Endothelial cell of umbilical vein (primary cell): ENCODE results near the gene ATF1. TPM values are rescaled to one million over a fixed set of nuclear protein-coding genes. Genes with fewer than 3 reads are reported as not detected.

Experiments used
- BruUV-seq: library from RNA; stranded (reverse); fragments of 400-500 nt; replicated peaks from 2 replicates; lab custom pipeline; 2021; lab: Mats Ljungman, UMichigan
- CTCF ChIA-PET: fragments of 300-600, 350-600 bp; sonication (Branson Sonifier 250); formaldehyde crosslinking; loops from one replicate; lab custom pipeline; 2021; ENCODE audit warnings: antibody characterized with exemption, inconsistent platforms; lab: Charles Lee
- POLR2A ChIA-PET: fragments of 300-600, 350-600 bp; sonication (Branson Sonifier 250); formaldehyde crosslinking; loops from one replicate; lab custom pipeline; 2021; ENCODE audit warnings: antibody characterized with exemption, inconsistent platforms; lab: Charles Lee
- DNase-seq: peaks from one replicate; pipeline ENCODE4 v3.0.0-alpha.2; 2011; ENCODE audit warnings: low read depth, low spot score
- FAIRE-seq: peaks from 2 replicates; lab custom pipeline; 2011; peaks lifted over from hg19 to GRCh38; lab: Jason Lieb, UNC
- H2AFZ ChIP-seq: 2 replicates; pipeline ENCODE4 v1.6.0; 2012; ENCODE audit warnings: low read depth, low read length, control low read depth, inconsistent platforms
- H3K27ac ChIP-seq: 2 replicates; pipeline ENCODE4 v1.5.1; 2011; ENCODE audit warnings: low read depth, mild to moderate bottlenecking, control low read depth, low read length, moderate library complexity; ENCODE audit not compliant: insufficient read depth
- H3K27me3 ChIP-seq, 2 experiments: 2 replicates each; pipeline versions ENCODE4 v1.6.0 to v1.6.1; 2011; ENCODE audit warnings: low read length in 2 of 2, mixed read lengths in 1 of 2; ENCODE audit not compliant: control insufficient read depth in 2 of 2, insufficient read depth in 2 of 2
- H3K36me3 ChIP-seq, 2 experiments: 2 replicates in 1 of 2; 3 replicates in 1 of 2; pipeline ENCODE4 v1.5.1; 2011; ENCODE audit warnings: low read length in 2 of 2, mild to moderate bottlenecking in 1 of 2, moderate library complexity in 1 of 2; ENCODE audit not compliant: control insufficient read depth in 2 of 2, insufficient read depth in 2 of 2; ENCODE audit errors: extremely low read depth in 1 of 2
- H3K4me1 ChIP-seq: 3 replicates; pipeline ENCODE4 v1.5.1; 2011; ENCODE audit warnings: mild to moderate bottlenecking, low read length; ENCODE audit not compliant: control insufficient read depth, insufficient read depth; ENCODE audit errors: extremely low read depth
- H3K4me2 ChIP-seq: 2 replicates; pipeline ENCODE4 v1.6.1; 2011; ENCODE audit warnings: low read length, control low read depth, mixed read lengths; ENCODE audit not compliant: insufficient read depth
- H3K4me3 ChIP-seq, 3 experiments: fragments of 200-600 bp in 1 of 3; sonication (generic), shearing (Covaris generic) in 1 of 3; replicated peaks in 1 of 3; 2 replicates each; pipeline ENCODE4 v1.5.1; 2011 to 2016; ENCODE audit warnings: control low read depth in 3 of 3, low read length in 3 of 3, mild to moderate bottlenecking in 2 of 3, inconsistent platforms in 1 of 3, low read depth in 1 of 3, moderate library complexity in 1 of 3; ENCODE audit not compliant: insufficient read depth in 1 of 3
- H3K79me2 ChIP-seq: 2 replicates; pipeline ENCODE4 v1.6.0; 2012; ENCODE audit warnings: low read length, inconsistent platforms; ENCODE audit not compliant: control insufficient read depth, insufficient read depth
- H3K9ac ChIP-seq: replicated peaks from 2 replicates; pipeline ENCODE3; 2011; ENCODE audit warnings: low read length, control low read depth; ENCODE audit not compliant: insufficient read depth; ENCODE audit errors: extremely low read depth
- H3K9me1 ChIP-seq: replicated peaks from 3 replicates; pipeline ENCODE4 v1.6.0; 2011; ENCODE audit warnings: mild to moderate bottlenecking, low read length; ENCODE audit not compliant: control insufficient read depth, insufficient read depth; ENCODE audit errors: extremely low read depth
- H3K9me3 ChIP-seq: replicated peaks from 2 replicates; pipeline ENCODE4 v1.5.1; 2012; ENCODE audit warnings: low read length, inconsistent platforms; ENCODE audit not compliant: control insufficient read depth, insufficient read depth
- H4K20me1 ChIP-seq: replicated peaks from 2 replicates; pipeline ENCODE3; 2011; ENCODE audit warnings: mild to moderate bottlenecking, low read length; ENCODE audit not compliant: control insufficient read depth, insufficient read depth; ENCODE audit errors: extremely low read depth
- CTCF ChIP-seq, 2 donors: IDR thresholded peaks; 1 replicate in 1 of 2; 2 replicates in 1 of 2; pipeline ENCODE4 v1.5.1; 2011; ENCODE audit warnings: low read length in 2 of 2, mild to moderate bottlenecking in 2 of 2, moderate library complexity in 2 of 2, control low read depth in 1 of 2, inconsistent platforms in 1 of 2, low read depth in 1 of 2; ENCODE audit not compliant: insufficient read depth in 1 of 2; ENCODE audit errors: extremely low read depth in 1 of 2
- EZH2 ChIP-seq: IDR thresholded peaks from 2 replicates; pipeline ENCODE4 v1.6.1; 2012; ENCODE audit warnings: borderline replicate concordance, low read depth, mild to moderate bottlenecking, moderate library complexity, low read length, inconsistent platforms; ENCODE audit not compliant: severe bottlenecking
- FOS ChIP-seq: IDR thresholded peaks from 2 replicates; pipeline ENCODE4 v1.6.1; 2011; ENCODE audit warnings: mild to moderate bottlenecking, low read length, moderate library complexity, borderline replicate concordance; ENCODE audit not compliant: insufficient read depth
- GATA2 ChIP-seq: IDR thresholded peaks from 2 replicates; pipeline ENCODE4 v1.7.0; 2011; ENCODE audit warnings: low read depth, mild to moderate bottlenecking, moderate library complexity, mixed read lengths, low read length; ENCODE audit not compliant: insufficient read length, insufficient read depth
- JUN ChIP-seq: IDR thresholded peaks from 2 replicates; pipeline ENCODE4 v1.6.1; 2011; ENCODE audit warnings: borderline replicate concordance, low read depth; ENCODE audit not compliant: insufficient read length, insufficient read depth
- MAX ChIP-seq: IDR thresholded peaks from 2 replicates; pipeline ENCODE4 v1.6.1; 2011; ENCODE audit not compliant: insufficient read depth, insufficient read length
- MYC ChIP-seq: IDR thresholded peaks from one replicate; pipeline ENCODE4 v1.6.1; 2011; ENCODE audit warnings: mild to moderate bottlenecking, low read depth, low read length
- POLR2A ChIP-seq: IDR thresholded peaks from 2 replicates; pipeline ENCODE4 v1.6.1; 2012; ENCODE audit warnings: low read depth, mild to moderate bottlenecking, control low read depth, low read length
- POLR2AphosphoS5 ChIP-seq: IDR thresholded peaks from 2 replicates; pipeline ENCODE4 v1.6.1; 2012; ENCODE audit warnings: low read depth, mild to moderate bottlenecking, control low read depth, low read length, moderate library complexity; ENCODE audit not compliant: insufficient read depth
- dilution Hi-C: fragments of 300-500 bp; cut with MboI; formaldehyde crosslinking; loops from one replicate; pipeline ENCODE4 v1.15.0; 2019; ENCODE audit warnings: low sequenced_read_pairs; ENCODE audit not compliant: extremely low pct_ligation_motif_present
- intact Hi-C: fragments of 100-400 bp; cut with micrococcal nuclease; formaldehyde crosslinking; loops from one replicate; pipeline ENCODE4 v1.10.0; 2022
- polyA plus RNA-seq, 4 experiments: library from polyadenylated mRNA; depleted of rRNA in 3 of 4; stranded (reverse) in 3 of 4; unstranded in 1 of 4; fragments of >200 nt; gene quantifications; 2 replicates each; pipeline versions ENCODE4 v1.2.1 to v1.2.3, GENCODE V29; 2011 to 2012; ENCODE audit warnings: missing spikeins in 1 of 4
- total RNA-seq: library from RNA; stranded (reverse); gene quantifications from 2 replicates; pipeline ENCODE4 v1.2.3, GENCODE V29; 2021

ATF1 gene
- total and polyA plus RNA-seq, 2 donors (not counting 3 experiments of a cell fraction or from before 2014, with no cell fraction given), result 14.5 to 26.7 TPM

GRCh38 chr12:50787618-50788017 lies 23.7 kb downstream of the ATF1 start:
- intact Hi-C loops, result loop anchor here (2.0 kb wide), 1 partner anchor 23 kb away; the partner anchor contains the start of gene ATF1
- Histone ChIP-seq H3K9ac (no peak overlapping the region), H3K4me1 (peaks cover 21% of the 10 kb centered on the region), H3K9me3 (no peaks in the 10 kb centered on the region), H3K4me3 (no peak overlapping the region), H3K36me3 (no peaks in the 10 kb centered on the region), H3K27ac (peak overlapping the region; percentile 98), H2AFZ (no peak overlapping the region), H3K9me1 (no peaks in the 10 kb centered on the region), H3K79me2 (peaks cover 13% of the 10 kb centered on the region), H3K27me3 (no peaks in the 10 kb centered on the region), H4K20me1 (no peaks in the 10 kb centered on the region), H3K4me2 (no peak overlapping the region)
- DNase-seq (no peak), FAIRE-seq (peak; percentile 15)
- ChIA-PET CTCF (interaction anchor here (1.0 to 2.2 kb wide), 3 partner anchors 19 to 198 kb away, joined by 3 to 30 read pairs (median 3); partner anchors contain the start of gene ATF1), POLR2A (no interaction called here)
- dilution Hi-C loops, result no loop called here
- no peak for TF ChIP-seq POLR2AphosphoS5
- TF ChIP-seq EZH2, result no peak
- no peak for TF ChIP-seq GATA2
- TF ChIP-seq MYC, result no peak
- no peak for TF ChIP-seq MAX
- no peak for TF ChIP-seq CTCF (IDR thresholded peaks at IDR 0.05; ENCODE audit: extremely low read depth in 1 of 2, insufficient read depth in 1 of 2, low read depth in 1 of 2, low read length in 2 of 2)
- TF ChIP-seq FOS, result no peak
- no peak for TF ChIP-seq JUN
- TF ChIP-seq POLR2A, result no peak
- no TSS peak for BruUV-seq
